ENCODE results near the gene EFCAB8.

The EFCAB8 gene

DNA sequence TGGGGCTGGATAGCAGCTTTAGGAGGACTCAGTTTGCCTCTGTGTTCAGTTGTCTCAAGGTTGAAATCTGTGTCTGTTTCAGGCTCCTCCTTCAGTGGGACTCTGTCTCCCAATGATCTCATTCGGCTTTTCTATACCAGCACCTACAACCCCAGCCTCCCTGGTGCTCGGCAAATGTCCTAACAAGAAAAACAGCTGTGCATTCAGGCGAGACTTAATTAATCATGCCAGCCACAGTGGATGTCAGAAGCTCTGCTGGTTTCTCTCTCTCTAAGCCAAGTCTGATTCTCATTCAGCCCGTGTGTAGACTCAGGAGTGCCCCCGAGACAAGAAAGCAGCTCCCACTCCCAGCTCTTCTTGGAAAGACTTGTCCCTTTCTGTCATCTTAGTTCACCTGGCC is 98.7 kb downstream of the EFCAB8 start:
- no peaks in the 10 kb centered on the region for H3K27me3 ChIP-seq (ENCODE audit: insufficient read depth, low read length, poor library complexity)
- H2AFZ ChIP-seq (ENCODE audit: low read depth, low read length): no peak overlapping the region
- no peak for ATAC-seq (ENCODE audit: insufficient read depth, low read depth)
- no peaks in the 10 kb centered on the region for H3K36me3 ChIP-seq (ENCODE audit: insufficient read depth, low read length)
- no peak overlapping the region for H3K4me2 ChIP-seq (ENCODE audit: insufficient read depth, low read length)
- TF ChIP-seq, protein P1, sequence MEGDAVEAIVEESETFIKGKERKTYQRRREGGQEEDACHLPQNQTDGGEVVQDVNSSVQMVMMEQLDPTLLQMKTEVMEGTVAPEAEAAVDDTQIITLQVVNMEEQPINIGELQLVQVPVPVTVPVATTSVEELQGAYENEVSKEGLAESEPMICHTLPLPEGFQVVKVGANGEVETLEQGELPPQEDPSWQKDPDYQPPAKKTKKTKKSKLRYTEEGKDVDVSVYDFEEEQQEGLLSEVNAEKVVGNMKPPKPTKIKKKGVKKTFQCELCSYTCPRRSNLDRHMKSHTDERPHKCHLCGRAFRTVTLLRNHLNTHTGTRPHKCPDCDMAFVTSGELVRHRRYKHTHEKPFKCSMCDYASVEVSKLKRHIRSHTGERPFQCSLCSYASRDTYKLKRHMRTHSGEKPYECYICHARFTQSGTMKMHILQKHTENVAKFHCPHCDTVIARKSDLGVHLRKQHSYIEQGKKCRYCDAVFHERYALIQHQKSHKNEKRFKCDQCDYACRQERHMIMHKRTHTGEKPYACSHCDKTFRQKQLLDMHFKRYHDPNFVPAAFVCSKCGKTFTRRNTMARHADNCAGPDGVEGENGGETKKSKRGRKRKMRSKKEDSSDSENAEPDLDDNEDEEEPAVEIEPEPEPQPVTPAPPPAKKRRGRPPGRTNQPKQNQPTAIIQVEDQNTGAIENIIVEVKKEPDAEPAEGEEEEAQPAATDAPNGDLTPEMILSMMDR (IDR thresholded peaks at IDR 0.05; ENCODE audit: borderline replicate concordance, extremely low read depth, low read length, poor library complexity, severe bottlenecking): no peak
- TF ChIP-seq EZH2 (IDR thresholded peaks at IDR 0.05; ENCODE audit: borderline replicate concordance, low read depth, low read length, severe bottlenecking): no peak
- H3K79me2 ChIP-seq (ENCODE audit: insufficient read depth, low read length): no peaks in the 10 kb centered on the region
- no peak overlapping the region for H3K27ac ChIP-seq (ENCODE audit: low read length)
- DNase-seq: no peak
- H3K9me3 ChIP-seq (ENCODE audit: insufficient read depth, low read length, severe bottlenecking): peaks cover 26% of the 10 kb centered on the region
- no peaks in the 10 kb centered on the region for H3K4me1 ChIP-seq (ENCODE audit: insufficient read depth, low read length)
- H3K9ac ChIP-seq (ENCODE audit: low read depth, low read length): no peak overlapping the region
- H4K20me1 ChIP-seq (ENCODE audit: insufficient read depth, low read length): no peaks in the 10 kb centered on the region
- no peak overlapping the region for H3K4me3 ChIP-seq (ENCODE audit: low read depth in 1 of 2, low read length in 2 of 2)

DNA sequence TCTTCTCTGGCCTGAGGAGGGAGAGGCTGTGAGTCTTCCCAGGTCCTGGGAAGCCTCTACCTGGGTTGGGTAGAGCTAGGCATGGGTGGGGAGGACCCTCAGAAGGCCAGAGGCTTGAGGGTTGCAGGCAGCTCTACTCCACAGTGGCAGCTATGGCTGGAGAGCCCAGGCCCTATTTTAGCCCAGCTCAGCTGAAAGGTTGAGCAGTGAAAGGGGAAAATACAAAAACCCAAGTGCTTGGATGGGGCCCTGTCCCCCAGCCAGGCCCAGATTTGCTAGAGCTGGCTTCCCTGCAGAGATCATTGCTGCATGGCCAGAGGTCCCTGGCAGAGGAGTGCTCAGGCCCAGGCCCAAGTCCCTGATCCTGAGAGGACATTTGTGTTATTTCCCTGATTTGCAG is 99.9 kb downstream of the EFCAB8 start:
- Histone ChIP-seq H3K4me1 (ENCODE audit: insufficient read depth, low read length) (no peaks in the 10 kb centered on the region), H3K27me3 (ENCODE audit: insufficient read depth, low read length, poor library complexity) (no peaks in the 10 kb centered on the region), H2AFZ (ENCODE audit: low read depth, low read length) (no peak overlapping the region), H3K36me3 (ENCODE audit: insufficient read depth, low read length) (no peaks in the 10 kb centered on the region), H3K9ac (ENCODE audit: low read depth, low read length) (no peak overlapping the region), H3K9me3 (ENCODE audit: insufficient read depth, low read length, severe bottlenecking) (peaks cover 26% of the 10 kb centered on the region), H3K4me3 (ENCODE audit: low read depth in 1 of 2, low read length in 2 of 2) (no peak overlapping the region), H3K79me2 (ENCODE audit: insufficient read depth, low read length) (no peaks in the 10 kb centered on the region), H3K27ac (ENCODE audit: low read length) (no peak overlapping the region), H3K4me2 (ENCODE audit: insufficient read depth, low read length) (no peak overlapping the region), H4K20me1 (ENCODE audit: insufficient read depth, low read length) (no peaks in the 10 kb centered on the region)
- no peak for DNase-seq
- no peak for TF ChIP-seq EZH2 (IDR thresholded peaks at IDR 0.05; ENCODE audit: borderline replicate concordance, low read depth, low read length, severe bottlenecking)
- TF ChIP-seq, protein P1 (IDR thresholded peaks at IDR 0.05; ENCODE audit: borderline replicate concordance, extremely low read depth, low read length, poor library complexity, severe bottlenecking): no peak
- no peak for ATAC-seq (ENCODE audit: insufficient read depth, low read depth)

DNA sequence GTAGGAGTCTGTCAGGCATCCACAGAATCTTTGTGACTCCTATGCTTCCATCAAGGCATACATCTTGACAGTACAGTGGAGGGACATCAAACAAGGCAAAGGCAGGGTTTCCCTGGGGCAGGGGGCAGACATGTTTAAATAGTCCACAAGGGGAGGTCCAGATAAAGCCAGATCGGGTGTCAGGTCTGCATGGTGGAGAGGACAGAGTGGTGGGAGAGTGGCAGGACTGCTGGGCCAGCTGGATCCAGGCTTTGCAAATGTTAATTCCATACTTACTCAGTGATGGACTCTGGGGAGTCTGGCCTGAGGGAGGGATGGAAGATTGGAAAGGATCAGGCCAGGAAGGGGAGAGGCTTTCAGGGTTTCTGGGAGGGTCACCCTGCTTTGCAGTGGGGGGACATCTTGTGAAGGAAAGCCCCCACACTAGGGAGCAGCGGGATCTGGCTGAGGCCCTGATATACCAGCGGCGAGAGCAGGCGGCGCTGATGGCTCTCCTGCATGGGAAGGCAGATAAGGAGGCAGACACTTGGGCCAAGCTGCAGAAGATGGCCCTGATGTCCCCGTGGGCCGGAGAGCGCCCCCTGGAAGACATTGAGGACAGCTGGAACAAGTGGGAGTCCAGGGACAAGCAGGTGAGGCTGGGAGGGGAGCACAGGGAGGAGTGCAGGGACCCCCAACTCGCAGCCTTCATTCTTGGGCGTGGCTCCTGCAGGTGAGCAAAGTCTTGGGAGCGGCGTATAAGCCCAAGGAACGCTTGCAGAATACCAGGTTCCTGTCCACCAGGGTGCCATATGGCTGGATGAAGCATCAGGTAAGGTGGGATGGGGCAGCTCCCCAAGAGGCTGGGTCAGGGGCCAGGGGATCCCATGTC is 100.9 kb downstream of the EFCAB8 start:
- H3K9me3 ChIP-seq (ENCODE audit: insufficient read depth, low read length, severe bottlenecking): peaks cover 24% of the 10 kb centered on the region
- ATAC-seq (ENCODE audit: insufficient read depth, low read depth): no peak
- H3K27ac ChIP-seq (ENCODE audit: low read length): no peak overlapping the region
- no peak overlapping the region for H3K4me2 ChIP-seq (ENCODE audit: insufficient read depth, low read length)
- no peaks in the 10 kb centered on the region for H3K79me2 ChIP-seq (ENCODE audit: insufficient read depth, low read length)
- H3K36me3 ChIP-seq (ENCODE audit: insufficient read depth, low read length): no peaks in the 10 kb centered on the region
- TF ChIP-seq, protein P1 (IDR thresholded peaks at IDR 0.05; ENCODE audit: borderline replicate concordance, extremely low read depth, low read length, poor library complexity, severe bottlenecking): no peak
- no peak for TF ChIP-seq EZH2 (IDR thresholded peaks at IDR 0.05; ENCODE audit: borderline replicate concordance, low read depth, low read length, severe bottlenecking)
- no peak overlapping the region for H3K9ac ChIP-seq (ENCODE audit: low read depth, low read length)
- no peak overlapping the region for H3K4me3 ChIP-seq (ENCODE audit: low read depth in 1 of 2, low read length in 2 of 2)
- H2AFZ ChIP-seq (ENCODE audit: low read depth, low read length): no peak overlapping the region
- H3K27me3 ChIP-seq (ENCODE audit: insufficient read depth, low read length, poor library complexity): no peaks in the 10 kb centered on the region
- no peaks in the 10 kb centered on the region for H3K4me1 ChIP-seq (ENCODE audit: insufficient read depth, low read length)
- no peak for DNase-seq
- no peaks in the 10 kb centered on the region for H4K20me1 ChIP-seq (ENCODE audit: insufficient read depth, low read length)

Measured in DND-41 (cell line).